ENCODE data around the gene RNF212B.

- TF ChIP-seq CTCF (IDR thresholded peaks at IDR 0.05) (no peak), POLR2AphosphoS5 (IDR thresholded peaks at IDR 0.05; ENCODE audit: low read depth, low read length) (peak; percentile 50), TCF7L2 (IDR thresholded peaks at IDR 0.05; ENCODE audit: low read depth, low read length) (no peak), REST (IDR thresholded peaks at IDR 0.05; ENCODE audit: insufficient read depth in 1 of 2, low read depth in 2 of 2, low read length in 1 of 2) (no peak)
Measured at GRCh38 chr14:23286020-23286901, 48.5 kb downstream of the RNF212B start, which contains the start of gene HOMEZ.

All from Panc1 (cell line).